Omental fat pad (tissue), 4 donors: ENCODE results near the gene TEDC1. TPM values are rescaled to one million over a fixed set of nuclear protein-coding genes. Genes with fewer than 3 reads are reported as not detected.
A peak's percentile ranks its signal among the peaks of the same experiment; 100 is the strongest.

Source experiments
- ATAC-seq: fragments of 150-250 bp; one replicate; pipeline ENCODE4 v1.9.1; 2016; ENCODE audit warnings: mild to moderate bottlenecking, moderate library complexity; ENCODE audit not compliant: low FRiP score
- DNase-seq: peaks from one replicate; pipeline ENCODE4 v3.0.0-alpha.2; 2019; ENCODE audit warnings: low spot score
- total RNA-seq, 4 donors: library from RNA; depleted of rRNA; stranded (reverse); fragments of >200 nt; gene quantifications; one replicate each; pipeline ENCODE4 v1.1.0, GENCODE V29; 2016
- TF ChIP-seq, protein P1 (sequence below), 3 donors: fragments of 450-650 bp; IDR thresholded peaks; one replicate each; pipeline ENCODE4 v1.5.1; 2016 to 2017; ENCODE audit warnings: antibody characterized with exemption in 3 of 3, mild to moderate bottlenecking in 3 of 3, moderate library complexity in 2 of 3

TEDC1 gene
- total RNA-seq, 4 donors from 2014 or later = 2.8 to 18.9 (median 7.4) TPM

DNA sequence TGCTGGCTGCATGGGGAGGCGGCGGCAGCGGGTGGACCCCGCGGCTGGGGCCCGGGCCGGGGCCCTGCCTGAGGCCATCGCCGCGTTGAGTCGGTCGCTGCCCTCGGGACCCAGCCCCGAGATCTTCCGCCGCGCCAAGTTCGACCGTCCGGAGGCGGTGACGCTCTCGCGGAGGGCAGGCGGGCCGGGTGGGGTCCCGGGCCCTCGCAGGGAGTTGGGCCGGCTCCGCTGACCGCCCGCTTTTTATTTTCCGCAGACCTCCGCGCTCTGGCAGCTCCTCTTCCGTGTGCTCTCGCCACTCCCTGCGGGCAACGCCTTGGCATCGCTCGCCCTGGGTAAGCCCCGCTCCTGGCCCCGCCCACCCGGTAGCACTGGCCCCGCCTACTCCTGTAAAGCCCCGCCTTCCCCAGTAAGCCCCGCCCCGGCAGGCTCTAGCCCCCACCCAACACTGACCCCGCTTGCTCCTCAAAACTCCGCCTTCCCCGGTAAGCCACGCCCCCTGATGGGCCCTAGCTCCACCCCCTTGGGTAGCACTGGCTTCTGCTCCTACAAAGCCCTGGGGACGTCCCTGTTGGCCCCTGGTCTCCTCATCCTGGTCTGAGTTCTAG is 424 bp downstream of the TEDC1 start:
- peak; percentile 66 for DNase-seq
- TF ChIP-seq, protein P1, sequence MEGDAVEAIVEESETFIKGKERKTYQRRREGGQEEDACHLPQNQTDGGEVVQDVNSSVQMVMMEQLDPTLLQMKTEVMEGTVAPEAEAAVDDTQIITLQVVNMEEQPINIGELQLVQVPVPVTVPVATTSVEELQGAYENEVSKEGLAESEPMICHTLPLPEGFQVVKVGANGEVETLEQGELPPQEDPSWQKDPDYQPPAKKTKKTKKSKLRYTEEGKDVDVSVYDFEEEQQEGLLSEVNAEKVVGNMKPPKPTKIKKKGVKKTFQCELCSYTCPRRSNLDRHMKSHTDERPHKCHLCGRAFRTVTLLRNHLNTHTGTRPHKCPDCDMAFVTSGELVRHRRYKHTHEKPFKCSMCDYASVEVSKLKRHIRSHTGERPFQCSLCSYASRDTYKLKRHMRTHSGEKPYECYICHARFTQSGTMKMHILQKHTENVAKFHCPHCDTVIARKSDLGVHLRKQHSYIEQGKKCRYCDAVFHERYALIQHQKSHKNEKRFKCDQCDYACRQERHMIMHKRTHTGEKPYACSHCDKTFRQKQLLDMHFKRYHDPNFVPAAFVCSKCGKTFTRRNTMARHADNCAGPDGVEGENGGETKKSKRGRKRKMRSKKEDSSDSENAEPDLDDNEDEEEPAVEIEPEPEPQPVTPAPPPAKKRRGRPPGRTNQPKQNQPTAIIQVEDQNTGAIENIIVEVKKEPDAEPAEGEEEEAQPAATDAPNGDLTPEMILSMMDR (IDR thresholded peaks at IDR 0.05) = no peak
- no peak for ATAC-seq

DNA sequence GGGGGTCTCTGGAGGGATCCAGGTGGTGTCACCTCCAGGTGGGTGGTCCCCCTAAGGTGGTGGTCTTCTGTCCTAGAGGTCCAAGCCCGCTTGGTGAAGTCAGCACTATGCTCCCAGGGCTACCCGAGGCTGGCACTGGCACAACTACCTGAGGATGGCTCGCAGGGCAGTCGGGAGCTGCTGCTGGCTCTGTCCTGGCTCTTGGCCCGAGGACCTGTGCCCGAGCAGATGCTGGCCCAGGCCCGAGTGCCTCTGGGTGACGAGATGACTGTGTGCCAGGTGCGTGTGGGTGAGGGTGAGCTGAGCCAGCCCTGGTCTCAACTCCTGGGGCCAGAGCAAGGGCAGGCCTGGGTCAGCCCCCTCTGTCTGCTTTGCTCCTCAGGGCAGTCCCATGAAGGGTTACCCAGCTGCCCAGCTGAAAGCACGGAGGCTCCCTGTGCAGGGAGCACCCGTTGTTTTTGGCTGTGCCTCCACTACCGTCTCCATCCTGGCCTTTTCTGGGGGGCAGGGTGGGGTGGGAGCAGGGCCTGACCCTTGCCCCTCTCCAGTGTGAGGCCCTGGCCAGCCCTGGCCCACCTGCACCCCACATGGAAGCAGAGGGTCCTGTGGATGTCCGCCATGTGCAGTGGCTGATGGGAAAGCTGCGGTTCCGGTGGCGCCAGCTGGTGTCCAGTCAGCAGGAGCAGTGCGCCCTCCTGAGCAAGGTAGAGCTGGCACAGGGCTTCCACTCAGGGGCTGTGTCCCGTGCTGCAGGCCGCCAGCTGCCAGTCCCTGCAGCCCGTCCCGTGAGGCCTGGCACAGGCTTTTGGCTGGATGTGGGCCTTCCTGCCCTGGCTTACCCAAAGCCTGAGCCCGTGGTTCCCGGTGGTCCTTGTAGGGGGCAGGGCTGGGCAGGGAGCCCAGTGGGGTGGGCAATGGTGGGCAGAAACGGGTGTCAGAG is 1.3 kb downstream of the TEDC1 start:
- ATAC-seq = no peak
- no peak for DNase-seq
- TF ChIP-seq, protein P1 (IDR thresholded peaks at IDR 0.05) = no peak

DNA sequence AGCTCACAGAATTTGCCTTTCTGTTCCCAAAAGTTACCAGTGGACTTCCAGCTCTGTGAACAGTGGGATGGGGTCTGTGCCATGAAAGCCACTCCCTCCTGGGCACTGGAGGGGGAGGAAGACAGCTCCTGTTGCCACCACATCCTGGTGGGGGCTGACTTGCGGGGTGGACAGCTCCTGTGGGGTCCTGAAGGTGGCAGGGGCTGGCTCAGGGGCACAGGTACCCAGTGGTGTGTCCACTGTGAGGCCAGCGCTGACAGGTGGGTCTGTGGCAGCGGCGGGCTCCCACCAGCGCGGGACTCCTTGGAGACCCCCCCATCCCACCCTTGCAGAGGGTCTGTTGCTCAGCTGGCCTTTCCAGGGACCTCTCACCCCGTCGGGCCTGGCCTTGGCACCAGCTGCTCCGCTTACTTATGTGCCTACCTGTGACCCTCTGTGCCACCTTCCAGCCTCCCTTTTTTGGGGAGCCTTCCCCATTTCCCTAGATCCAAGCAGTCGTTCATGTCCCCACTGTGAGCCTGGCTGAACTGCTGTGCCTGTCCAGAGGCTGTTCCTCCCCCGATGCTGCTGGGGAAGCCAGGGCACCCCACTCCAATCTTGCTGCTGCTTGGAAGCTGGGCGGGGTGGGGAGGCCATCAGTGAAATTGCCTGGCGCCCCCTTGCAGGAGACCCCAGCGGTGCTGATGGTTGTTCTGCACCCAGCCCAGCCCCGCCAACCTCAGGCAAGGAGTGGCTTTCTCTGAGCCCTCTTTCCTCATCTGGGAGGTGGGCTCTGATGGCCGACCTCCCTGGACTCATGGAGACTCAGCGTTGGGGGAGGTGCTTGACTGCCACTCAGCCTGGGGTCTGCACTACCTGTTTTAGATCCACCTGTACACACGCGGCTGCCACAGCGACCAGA is 2.2 kb downstream of the TEDC1 start:
- no peak for DNase-seq
- no peak for ATAC-seq
- TF ChIP-seq, protein P1 (IDR thresholded peaks at IDR 0.05) = no peak

DNA sequence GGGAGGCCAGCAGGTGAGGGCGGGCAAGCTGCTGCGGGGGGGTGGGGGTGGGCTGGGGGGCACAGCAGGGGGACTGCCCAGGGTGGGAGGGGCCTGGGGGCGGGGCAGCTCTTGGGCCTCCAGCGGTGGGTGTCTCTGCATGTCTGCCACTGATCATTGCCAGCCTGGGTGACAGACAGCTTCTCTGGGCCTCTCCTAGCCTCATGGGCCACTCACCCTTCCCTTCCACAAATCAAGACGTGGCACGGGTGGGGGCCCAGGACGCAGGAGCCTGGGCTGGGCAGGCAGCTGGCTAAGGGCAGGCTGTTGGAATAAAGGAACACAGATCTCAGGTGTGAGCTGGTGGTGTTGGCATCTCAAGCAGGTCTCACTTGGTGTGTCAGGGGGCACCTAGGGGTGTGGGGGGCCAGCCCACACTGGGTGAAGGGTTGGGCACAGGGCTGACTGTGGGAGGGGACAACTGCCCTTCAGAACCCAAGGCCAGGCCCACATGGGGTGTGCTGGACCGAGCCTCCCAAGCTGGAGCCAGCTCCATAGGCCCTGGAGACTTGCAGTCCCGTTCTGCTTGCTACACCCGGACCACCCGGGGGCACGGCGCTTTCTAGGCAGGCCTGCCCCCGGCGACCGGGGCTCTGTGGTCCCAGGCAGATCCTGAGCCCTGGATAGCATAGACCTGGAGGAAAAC is 3.0 kb downstream of the TEDC1 start:
- TF ChIP-seq, protein P1 (IDR thresholded peaks at IDR 0.05) = no peak
- ATAC-seq = no peak
- DNase-seq = no peak

DNA sequence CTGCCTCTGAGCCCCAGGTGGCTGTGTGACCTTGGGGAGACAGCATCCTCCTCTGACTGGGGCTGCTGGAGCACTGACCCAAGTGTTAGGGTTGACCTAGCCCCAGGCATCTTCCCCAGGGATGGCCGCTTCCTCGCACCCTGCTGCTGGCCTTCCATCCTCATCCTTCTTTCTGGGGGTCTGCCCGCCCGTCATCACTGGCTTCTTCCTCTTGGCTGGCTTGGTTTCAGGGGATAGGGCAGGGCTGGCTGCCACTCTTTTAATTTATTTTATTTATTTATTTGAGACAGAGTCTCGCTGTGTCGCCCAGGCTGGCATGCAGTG is 3.5 kb downstream of the TEDC1 start:
- TF ChIP-seq, protein P1 (IDR thresholded peaks at IDR 0.05) = no peak
- DNase-seq = no peak
- no peak for ATAC-seq
